ENCODE results near the gene CDC42EP1.

CDC42EP1 gene

DNA sequence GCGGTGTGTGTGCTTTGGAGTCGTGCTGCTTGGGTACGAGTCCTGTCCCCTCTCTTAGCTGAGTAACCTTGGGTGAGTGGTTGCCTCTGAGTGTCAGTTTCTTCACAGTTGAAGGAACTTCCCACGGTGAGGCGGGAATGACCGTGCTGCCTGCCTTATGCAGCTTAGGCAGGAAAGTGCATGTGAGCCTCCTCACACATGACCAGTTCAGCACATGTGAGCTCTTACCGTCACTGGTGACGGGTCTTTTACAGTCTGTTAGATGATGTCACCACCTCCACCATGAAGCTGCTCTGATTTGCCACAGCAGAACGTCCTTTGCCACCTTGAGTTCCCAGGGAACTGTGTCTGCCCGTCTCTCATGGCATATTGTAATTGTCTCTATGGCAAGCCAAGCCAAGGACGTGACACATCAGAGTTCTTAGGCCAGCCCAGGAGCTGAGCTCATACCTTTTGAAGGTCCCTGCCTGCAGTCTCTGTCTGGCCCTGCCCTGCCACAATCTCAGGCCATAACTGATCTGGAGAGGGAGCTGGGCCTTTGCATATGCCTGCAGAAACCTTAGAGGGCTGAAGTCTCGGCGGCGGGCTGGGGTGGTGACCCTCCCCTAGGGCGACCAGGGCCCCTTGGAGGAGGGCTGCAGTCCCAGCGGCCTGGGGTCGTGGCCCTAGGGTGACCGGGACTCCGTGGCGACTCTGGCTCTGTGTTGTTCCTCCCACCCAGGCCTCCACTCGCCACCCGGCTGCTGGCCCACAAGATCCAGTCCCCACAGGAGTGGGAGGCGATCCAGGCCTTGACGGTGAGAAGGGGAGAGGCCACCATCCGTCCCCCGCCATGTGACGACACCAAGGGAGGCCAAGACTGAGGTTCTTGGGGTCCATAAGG, 56.2 kb downstream of the CDC42EP1 start:
- no peak for DNase-seq (ENCODE audit: low spot score)

- DNase-seq (ENCODE audit: low spot score): no peak
These were observed 57.2 kb downstream of the CDC42EP1 start for GRCh38 chr22:37617431-37617830.

DNA sequence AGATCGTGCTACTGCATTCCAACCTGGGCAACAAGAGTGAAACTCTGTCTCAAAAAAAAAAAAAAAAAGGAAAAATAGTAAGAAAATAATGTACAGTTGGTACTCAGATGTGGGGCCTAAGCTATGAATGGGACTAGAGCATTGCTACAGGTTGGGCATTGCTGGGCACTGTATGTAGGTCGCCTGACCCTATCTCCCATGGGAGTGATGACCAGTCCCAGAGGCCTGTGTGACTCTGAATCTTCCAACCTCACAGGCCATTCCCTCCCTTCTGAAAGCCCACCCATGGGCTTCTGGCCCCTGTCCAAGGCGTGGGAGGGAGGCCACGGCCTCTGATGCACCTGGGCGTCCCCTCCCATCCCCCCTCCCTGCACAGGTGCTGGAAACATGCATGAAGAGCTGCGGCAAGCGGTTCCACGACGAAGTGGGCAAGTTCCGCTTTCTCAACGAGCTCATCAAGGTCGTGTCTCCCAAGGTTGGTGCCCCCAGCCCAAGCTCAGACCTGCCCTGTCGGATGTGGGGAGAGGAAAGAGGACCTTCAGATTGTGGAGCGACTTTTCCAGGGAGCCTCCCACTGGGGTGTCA, 57.9 kb downstream of the CDC42EP1 start:
- no peak for DNase-seq (ENCODE audit: low spot score)

DNA sequence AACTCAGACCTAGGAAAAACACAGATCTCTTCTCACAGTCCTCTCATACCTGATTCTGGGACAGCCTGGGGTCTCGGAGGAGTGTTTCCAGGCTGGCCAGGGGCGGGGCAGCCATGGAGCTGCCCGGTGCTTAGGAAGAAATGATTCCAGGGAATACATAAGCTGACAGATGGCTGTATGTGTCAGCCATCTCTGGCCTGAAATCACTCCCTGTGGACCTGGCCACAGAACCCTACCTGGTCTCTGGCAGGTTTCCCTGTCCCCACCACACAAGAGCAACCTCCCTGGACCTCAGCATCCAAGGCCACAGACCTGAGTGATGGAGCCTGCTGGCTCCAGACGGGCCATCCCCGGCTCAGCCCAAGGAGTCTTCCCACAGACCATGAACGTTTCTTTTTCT, 58.4 kb downstream of the CDC42EP1 start:
- no peak for DNase-seq (ENCODE audit: low spot score)
